SK-N-SH treated with all-trans-retinoic acid at 6 μM for 48 hours (cell line): ENCODE measurements around the gene PRKAR1B.

ENCODE experiments used
- ATAC-seq: fragments of 200-7000 bp; cut with Tn5 transposase; 3 replicates; pipeline ENCODE4 v1.9.1; 2020; ENCODE audit warnings: mild to moderate bottlenecking, moderate library complexity
- ARNTL ChIP-seq: fragments of 450-650 bp; formaldehyde crosslinking; IDR thresholded peaks from 2 replicates; pipeline ENCODE4 v1.5.0; 2020; ENCODE audit warnings: low read depth, mild to moderate bottlenecking, moderate library complexity, borderline replicate concordance
- CSDC2 ChIP-seq: fragments of 250-450 bp; sonication (Bioruptor Pico); IDR thresholded peaks from 2 replicates; pipeline ENCODE4 v1.5.0; 2020; ENCODE audit warnings: mild to moderate bottlenecking, moderate library complexity
- CSRNP3 ChIP-seq: fragments of 250-450 bp; sonication (Bioruptor Pico); IDR thresholded peaks from 2 replicates; pipeline ENCODE4 v1.5.1; 2021; ENCODE audit warnings: mild to moderate bottlenecking, moderate library complexity
- ESRRG ChIP-seq: fragments of 250-450 bp; sonication (Bioruptor Pico); IDR thresholded peaks from 2 replicates; pipeline ENCODE4 v1.6.1; 2021; ENCODE audit warnings: mild to moderate bottlenecking
- GLIS3 ChIP-seq: fragments of 250-450 bp; sonication (Bioruptor Pico); IDR thresholded peaks from 2 replicates; pipeline ENCODE4 v1.5.0; 2020; ENCODE audit warnings: mild to moderate bottlenecking, moderate library complexity
- OSR1 ChIP-seq: fragments of 250-450 bp; sonication (Bioruptor Pico); IDR thresholded peaks from 2 replicates; pipeline ENCODE4 v1.8.0; 2022; ENCODE audit warnings: moderate library complexity, mild to moderate bottlenecking, inconsistent platforms
- PATZ1 ChIP-seq: fragments of 250-450 bp; sonication (Bioruptor Pico); IDR thresholded peaks from 2 replicates; pipeline ENCODE4 v1.8.0; 2020; ENCODE audit warnings: mild to moderate bottlenecking, moderate library complexity, borderline replicate concordance
- POU6F1 ChIP-seq: fragments of 250-450 bp; sonication (Bioruptor Pico); IDR thresholded peaks from 2 replicates; pipeline ENCODE4 v1.8.0; 2021; ENCODE audit warnings: low read depth, mild to moderate bottlenecking, moderate library complexity, borderline replicate concordance
- PPARA ChIP-seq: fragments of 250-450 bp; sonication (Bioruptor Pico); IDR thresholded peaks from 2 replicates; pipeline ENCODE4 v1.5.0; 2020; ENCODE audit warnings: mild to moderate bottlenecking, borderline replicate concordance
- RARB ChIP-seq: fragments of 250-450 bp; sonication (Bioruptor Pico); IDR thresholded peaks from 2 replicates; pipeline ENCODE4 v1.8.0; 2021; ENCODE audit warnings: mild to moderate bottlenecking, moderate library complexity
- SNAI2 ChIP-seq: fragments of 250-450 bp; sonication (Bioruptor Pico); IDR thresholded peaks from 2 replicates; pipeline ENCODE4 v1.5.0; 2020; ENCODE audit warnings: mild to moderate bottlenecking, moderate library complexity
- TCF4 ChIP-seq: fragments of 250-450 bp; sonication (Bioruptor Pico); IDR thresholded peaks from 2 replicates; pipeline ENCODE4 v1.8.0; 2021; ENCODE audit warnings: mild to moderate bottlenecking, moderate library complexity, borderline replicate concordance
- TOX ChIP-seq: fragments of 250-450 bp; sonication (Bioruptor Pico); IDR thresholded peaks from 2 replicates; pipeline ENCODE4 v1.8.0; 2021; ENCODE audit warnings: mild to moderate bottlenecking, moderate library complexity, borderline replicate concordance
- ZC3H10 ChIP-seq: fragments of 250-450 bp; sonication (Bioruptor Pico); IDR thresholded peaks from 2 replicates; pipeline ENCODE4 v1.5.1; 2021; ENCODE audit warnings: mild to moderate bottlenecking, moderate library complexity
- ZFP3 ChIP-seq: fragments of 250-450 bp; sonication (Bioruptor Pico); IDR thresholded peaks from 2 replicates; pipeline ENCODE4 v1.5.0; 2020; ENCODE audit warnings: mild to moderate bottlenecking, moderate library complexity
- ZNF565 ChIP-seq: fragments of 450-650 bp; formaldehyde crosslinking; conservative IDR thresholded peaks from 2 replicates; pipeline ENCODE4 v1.5.0; 2020; ENCODE audit warnings: low read depth, mild to moderate bottlenecking, moderate library complexity
- ZNF70 ChIP-seq: fragments of 450-650 bp; formaldehyde crosslinking; IDR thresholded peaks from 2 replicates; pipeline ENCODE4 v1.5.0; 2020; ENCODE audit warnings: mild to moderate bottlenecking, moderate library complexity
- TF ChIP-seq, protein P1 (sequence below): fragments of 250-450 bp; sonication (Bioruptor Pico); IDR thresholded peaks from 2 replicates; pipeline ENCODE4 v1.5.1; 2020; ENCODE audit warnings: low read depth, mild to moderate bottlenecking, moderate library complexity

The PRKAR1B gene

DNA sequence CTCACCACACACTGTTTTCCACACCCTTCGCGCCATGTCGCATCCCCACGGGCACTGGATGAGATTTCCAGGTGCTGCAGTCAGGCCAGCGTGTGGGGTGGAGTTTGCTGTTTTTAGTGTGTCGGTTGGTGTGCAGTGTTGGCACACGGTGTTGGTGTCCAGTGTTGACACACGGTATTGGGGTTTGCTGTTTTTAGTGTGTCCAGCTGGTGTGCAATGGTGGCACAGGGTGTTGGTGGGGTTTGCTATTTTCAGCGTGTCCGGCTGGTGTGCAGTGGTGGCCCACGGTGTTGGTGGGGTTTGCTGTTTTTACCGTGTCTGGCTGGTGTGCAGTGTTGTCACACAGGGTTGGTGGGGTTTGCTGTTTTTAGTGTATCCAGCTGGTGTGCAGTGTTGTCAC, 20.1 kb upstream of the PRKAR1B start:
- ATAC-seq, result no peak
- no peak for TF ChIP-seq ZNF70
- TF ChIP-seq OSR1 (CRISPR knock-in tag), result no peak
- no peak for TF ChIP-seq SNAI2 (CRISPR knock-in tag)
- no peak for TF ChIP-seq ZFP3
- TF ChIP-seq, protein P1, sequence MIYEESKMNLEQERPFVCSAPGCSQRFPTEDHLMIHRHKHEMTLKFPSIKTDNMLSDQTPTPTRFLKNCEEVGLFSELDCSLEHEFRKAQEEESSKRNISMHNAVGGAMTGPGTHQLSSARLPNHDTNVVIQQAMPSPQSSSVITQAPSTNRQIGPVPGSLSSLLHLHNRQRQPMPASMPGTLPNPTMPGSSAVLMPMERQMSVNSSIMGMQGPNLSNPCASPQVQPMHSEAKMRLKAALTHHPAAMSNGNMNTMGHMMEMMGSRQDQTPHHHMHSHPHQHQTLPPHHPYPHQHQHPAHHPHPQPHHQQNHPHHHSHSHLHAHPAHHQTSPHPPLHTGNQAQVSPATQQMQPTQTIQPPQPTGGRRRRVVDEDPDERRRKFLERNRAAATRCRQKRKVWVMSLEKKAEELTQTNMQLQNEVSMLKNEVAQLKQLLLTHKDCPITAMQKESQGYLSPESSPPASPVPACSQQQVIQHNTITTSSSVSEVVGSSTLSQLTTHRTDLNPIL (CRISPR knock-in tag), result no peak
- TF ChIP-seq CSRNP3, result no peak
- TF ChIP-seq ZC3H10 (CRISPR knock-in tag), result no peak
- TF ChIP-seq CSDC2 (CRISPR knock-in tag), result no peak
- no peak for TF ChIP-seq RARB (CRISPR knock-in tag)
- TF ChIP-seq PATZ1 (CRISPR knock-in tag), result no peak
- no peak for TF ChIP-seq TOX (CRISPR knock-in tag)

DNA sequence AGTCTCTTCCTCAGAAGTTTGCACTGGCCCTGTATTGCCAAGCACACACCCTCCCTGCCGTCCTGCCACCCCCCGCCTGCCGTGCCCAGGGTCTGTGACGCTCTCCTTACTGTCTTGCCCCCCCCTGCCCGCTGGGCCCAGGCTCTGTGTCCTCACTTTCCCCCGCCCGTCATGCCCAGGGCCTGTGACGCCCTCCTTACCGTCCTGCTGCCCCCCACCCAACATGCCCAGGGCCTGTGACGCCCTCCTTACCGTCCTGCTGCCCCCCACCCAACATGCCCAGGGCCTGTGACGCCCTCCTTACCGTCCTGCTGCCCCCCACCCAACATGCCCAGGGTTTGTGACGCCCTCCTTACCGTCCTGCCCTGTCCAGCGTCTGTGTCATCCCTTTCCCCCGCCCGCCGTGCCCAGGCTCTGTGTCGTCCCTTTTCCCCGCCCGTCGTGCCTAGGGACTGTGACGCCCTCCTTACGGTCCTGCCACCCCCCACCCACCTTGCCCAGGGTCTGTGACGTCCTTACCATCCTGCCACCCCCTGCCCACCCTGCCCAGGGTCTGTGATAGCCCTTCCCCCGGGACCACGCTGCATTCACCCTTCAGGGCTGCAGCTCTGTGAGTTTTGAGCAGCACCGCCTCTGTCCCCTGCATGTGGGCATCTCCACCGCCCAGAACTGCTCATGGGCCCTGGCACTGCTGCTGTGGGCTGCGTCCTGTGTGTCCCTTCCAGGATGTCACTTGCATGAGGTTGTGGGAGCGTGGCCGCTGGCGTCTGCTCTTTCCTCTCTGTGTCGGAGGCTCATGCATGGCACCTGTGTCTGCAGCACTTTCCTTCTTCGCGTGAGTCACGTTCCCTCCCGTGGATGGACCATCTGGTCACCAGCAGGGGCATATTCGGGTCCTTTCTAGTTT, 19.3 kb upstream of the PRKAR1B start:
- TF ChIP-seq ESRRG, result no peak
- TF ChIP-seq SNAI2 (CRISPR knock-in tag), result no peak
- no peak for TF ChIP-seq GLIS3 (CRISPR knock-in tag)
- no peak for TF ChIP-seq TCF4 (CRISPR knock-in tag)
- ATAC-seq, result no peak

DNA sequence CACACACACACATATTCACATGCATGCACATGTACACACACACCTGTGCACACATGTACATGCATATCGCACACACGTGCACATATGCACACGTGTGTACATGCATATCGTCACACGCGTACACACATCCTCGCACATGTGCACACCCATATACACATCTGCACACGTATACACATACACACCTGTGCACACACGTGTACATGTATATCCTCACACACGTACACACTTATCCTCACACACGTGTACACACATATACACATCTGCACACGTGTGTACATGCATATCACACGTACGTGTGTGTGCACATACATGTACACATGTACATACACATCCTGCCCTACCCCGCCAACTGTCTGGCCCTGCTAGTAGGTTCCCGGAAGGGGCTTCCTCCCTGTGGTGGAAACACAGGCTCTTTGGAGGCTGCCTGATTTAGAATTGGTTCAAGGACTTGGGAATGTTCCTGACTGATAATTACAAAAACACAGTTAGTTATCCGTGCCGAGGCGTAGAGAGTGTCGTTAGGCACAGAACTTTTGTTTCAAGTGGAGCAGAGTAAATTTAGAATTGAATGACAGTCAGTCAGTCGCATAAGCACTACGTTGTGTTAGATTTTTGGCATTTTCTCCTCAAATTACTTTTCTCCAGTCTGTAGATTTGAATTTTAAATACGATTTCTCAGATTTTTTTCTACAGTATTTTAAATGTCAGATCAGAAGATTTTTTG, 18.5 kb upstream of the PRKAR1B start:
- no peak; the same call in 2 of the 3 replicates for ATAC-seq
- TF ChIP-seq POU6F1 (no peak), CSDC2 (CRISPR knock-in tag) (no peak), ZNF565 (no peak), SNAI2 (CRISPR knock-in tag) (no peak), GLIS3 (CRISPR knock-in tag) (no peak), ARNTL (no peak), PPARA (CRISPR knock-in tag) (no peak), TCF4 (CRISPR knock-in tag) (no peak)
- TF ChIP-seq, protein P1 (CRISPR knock-in tag), result no peak

- no peak for ATAC-seq
Measured at GRCh38 chr7:744854-745430, 17.9 kb upstream of the PRKAR1B start.

More at GRCh38 chr7:744854-745430, 17.9 kb upstream of the PRKAR1B start:
- TF ChIP-seq PATZ1 (CRISPR knock-in tag), result no peak
- TF ChIP-seq OSR1 (CRISPR knock-in tag), result no peak
- no peak for TF ChIP-seq ZNF70
- TF ChIP-seq ZC3H10 (CRISPR knock-in tag), result no peak
- no peak for TF ChIP-seq ZFP3
